ENCODE data around the gene BLOC1S4.

GRCh38 chr4:6686104-6686787 lies 29.7 kb upstream of the BLOC1S4 start:
- no peak for TF ChIP-seq CTCF (IDR thresholded peaks at IDR 0.05)
- no peak for TF ChIP-seq POLR2A (IDR thresholded peaks at IDR 0.05)
- no peak for TF ChIP-seq POLR2AphosphoS5 (IDR thresholded peaks at IDR 0.05)
- no peak for TF ChIP-seq EP300 (IDR thresholded peaks at IDR 0.05)

All from upper lobe of left lung (tissue), 4 donors.